H1 (cell line): ENCODE measurements around the gene TNP1. TPM values are rescaled to one million over a fixed set of nuclear protein-coding genes. Genes with fewer than 3 reads are reported as not detected.

Source experiments
- CTCF ChIA-PET: fragments of 300-600 bp; sonication (Branson Sonifier 250); formaldehyde crosslinking; loops from one replicate; lab custom pipeline; 2021; ENCODE audit not compliant: partially characterized antibody; lab: Charles Lee
- POLR2A ChIA-PET: fragments of 300-600 bp; sonication (Branson Sonifier 250); formaldehyde crosslinking; loops from one replicate; lab custom pipeline; 2021; ENCODE audit warnings: inconsistent platforms; ENCODE audit not compliant: partially characterized antibody; lab: Charles Lee
- DNase-seq, 2 experiments: peaks; one replicate each; pipeline versions ENCODE4 v3.0.0 to v3.0.0-alpha.2; 2010 to 2022; ENCODE audit warnings: low spot score in 2 of 2, low read depth in 1 of 2, mixed read lengths in 1 of 2
- FAIRE-seq: peaks from 2 replicates; lab custom pipeline; 2011; peaks lifted over from hg19 to GRCh38; lab: Jason Lieb, UNC
- H2AFZ ChIP-seq: 2 replicates; pipeline ENCODE4 v1.8.1; 2012; ENCODE audit warnings: low read length, inconsistent platforms
- H2AK5ac ChIP-seq: 2 replicates; pipeline ENCODE4 v1.6.1; 2013; ENCODE audit warnings: low read depth, low read length
- H2BK120ac ChIP-seq: replicated peaks from 2 replicates; pipeline ENCODE3; 2013; ENCODE audit warnings: low read depth, low read length, inconsistent platforms
- H2BK12ac ChIP-seq: 2 replicates; pipeline ENCODE4 v1.6.1; 2013; ENCODE audit warnings: low read depth, low read length
- H2BK15ac ChIP-seq: 2 replicates; pipeline ENCODE4 v1.6.1; 2013; ENCODE audit warnings: low read length
- H2BK20ac ChIP-seq: 2 replicates; pipeline ENCODE4 v1.6.1; 2013; ENCODE audit warnings: low read length
- H2BK5ac ChIP-seq: 2 replicates; pipeline ENCODE4 v1.6.1; 2013; ENCODE audit warnings: low read depth, low read length
- H3K14ac ChIP-seq: 2 replicates; pipeline ENCODE4 v1.6.1; 2013; ENCODE audit warnings: inconsistent platforms; ENCODE audit not compliant: insufficient read length
- H3K18ac ChIP-seq: 2 replicates; pipeline ENCODE4 v1.6.1; 2013; ENCODE audit warnings: low read length; ENCODE audit errors: extremely low read depth
- H3K23ac ChIP-seq: 2 replicates; pipeline ENCODE4 v1.6.1; 2013; ENCODE audit warnings: inconsistent platforms; ENCODE audit not compliant: insufficient read length
- H3K23me2 ChIP-seq: 2 replicates; pipeline ENCODE4 v1.6.1; 2013; ENCODE audit warnings: low read depth, low read length
- H3K27ac ChIP-seq: 2 replicates; pipeline ENCODE4 v1.6.1; 2011; ENCODE audit warnings: low read depth, low read length, inconsistent platforms
- H3K27me3 ChIP-seq, 4 experiments: replicated peaks in 1 of 4; 1 replicate in 1 of 4; 2 replicates in 3 of 4; pipeline versions ENCODE4 v1.6.1 to v1.8.1; 2011 to 2013; ENCODE audit warnings: low read length in 3 of 4, mild to moderate bottlenecking in 3 of 4, inconsistent platforms in 2 of 4, mixed read lengths in 2 of 4, moderate library complexity in 1 of 4; ENCODE audit not compliant: control insufficient read depth in 3 of 4, insufficient read depth in 3 of 4; ENCODE audit errors: extremely low read depth in 1 of 4
- H3K36me3 ChIP-seq, 4 experiments: 2 replicates each; pipeline versions ENCODE4 v1.6.1 to v1.8.1; 2011 to 2013; ENCODE audit warnings: mild to moderate bottlenecking in 4 of 4, low read length in 3 of 4, moderate library complexity in 2 of 4, control low read depth in 1 of 4, inconsistent platforms in 1 of 4; ENCODE audit not compliant: insufficient read depth in 4 of 4, control insufficient read depth in 2 of 4
- H3K4ac ChIP-seq: replicated peaks from 2 replicates; pipeline ENCODE3; 2013; ENCODE audit warnings: low read length, low read depth, mixed read lengths, inconsistent platforms; ENCODE audit not compliant: insufficient read length
- H3K4me1 ChIP-seq, 4 experiments: replicated peaks in 1 of 4; 1 replicate in 1 of 4; 2 replicates in 3 of 4; pipeline versions ENCODE4 v1.6.1 to v1.8.1; 2011 to 2013; ENCODE audit warnings: low read length in 3 of 4, inconsistent platforms in 2 of 4, mixed read lengths in 1 of 4; ENCODE audit not compliant: insufficient read depth in 4 of 4, control insufficient read depth in 3 of 4
- H3K4me2 ChIP-seq, 2 experiments: 2 replicates each; pipeline versions ENCODE4 v1.6.1 to v1.8.1; 2011 to 2013; ENCODE audit warnings: low read depth in 2 of 2, low read length in 2 of 2, control low read depth in 1 of 2, inconsistent platforms in 1 of 2, mild to moderate bottlenecking in 1 of 2; ENCODE audit not compliant: insufficient read depth in 1 of 2
- H3K4me3 ChIP-seq, 4 experiments: fragments of 200-600, 300-600 bp in 1 of 4; sonication (generic), shearing (Covaris generic), sonication (Bioruptor Twin) in 1 of 4; 2 replicates each; pipeline versions ENCODE4 v1.5.1 to v1.8.1; 2011 to 2016; ENCODE audit warnings: low read length in 4 of 4, low read depth in 3 of 4, control low read depth in 2 of 4, inconsistent platforms in 2 of 4, mild to moderate bottlenecking in 2 of 4, mixed read lengths in 1 of 4, moderate library complexity in 1 of 4; ENCODE audit not compliant: insufficient read depth in 2 of 4; ENCODE audit errors: extremely low read depth in 1 of 4
- H3K56ac ChIP-seq: replicated peaks from 2 replicates; pipeline ENCODE3; 2013; ENCODE audit warnings: low read depth, mild to moderate bottlenecking, mixed read lengths, low read length, inconsistent platforms; ENCODE audit not compliant: insufficient read length
- H3K79me1 ChIP-seq: 2 replicates; pipeline ENCODE4 v1.6.1; 2013; ENCODE audit warnings: low read depth, low read length, control low read depth
- H3K79me2 ChIP-seq, 2 experiments: 2 replicates each; pipeline versions ENCODE4 v1.6.1 to v1.8.1; 2012 to 2013; ENCODE audit warnings: low read length in 2 of 2, mild to moderate bottlenecking in 2 of 2, inconsistent platforms in 1 of 2; ENCODE audit not compliant: insufficient read depth in 2 of 2, control insufficient read depth in 1 of 2
- H3K9ac ChIP-seq, 4 experiments: replicated peaks in 1 of 4; 1 replicate in 1 of 4; 2 replicates in 3 of 4; pipeline versions ENCODE4 v1.6.1 to v1.8.1; 2011 to 2013; ENCODE audit warnings: low read depth in 3 of 4, low read length in 3 of 4, control low read depth in 2 of 4, mild to moderate bottlenecking in 2 of 4, moderate library complexity in 2 of 4, inconsistent platforms in 1 of 4; ENCODE audit errors: extremely low read depth in 1 of 4
- H3K9me3 ChIP-seq, 2 experiments: 2 replicates each; pipeline versions ENCODE4 v1.6.1 to v1.8.1; 2012 to 2013; ENCODE audit warnings: mild to moderate bottlenecking in 2 of 2, moderate library complexity in 2 of 2, control low read depth in 1 of 2, inconsistent platforms in 1 of 2, low read depth in 1 of 2, low read length in 1 of 2, mixed read lengths in 1 of 2; ENCODE audit not compliant: insufficient read depth in 2 of 2
- H4K20me1 ChIP-seq, 2 experiments: replicated peaks in 1 of 2; 2 replicates each; pipeline versions ENCODE3 to v1.8.1; 2011 to 2013; ENCODE audit warnings: inconsistent platforms in 2 of 2, low read length in 2 of 2, mild to moderate bottlenecking in 1 of 2; ENCODE audit not compliant: insufficient read depth in 2 of 2, control insufficient read depth in 1 of 2
- H4K5ac ChIP-seq: 2 replicates; pipeline ENCODE4 v1.6.1; 2013; ENCODE audit warnings: low read length, low read depth, mixed read lengths, inconsistent platforms; ENCODE audit not compliant: insufficient read length
- H4K8ac ChIP-seq: 2 replicates; pipeline ENCODE4 v1.8.0; 2013; ENCODE audit warnings: mild to moderate bottlenecking, moderate library complexity, low read length, inconsistent platforms; ENCODE audit not compliant: insufficient read depth; ENCODE audit errors: extremely low read depth
- H4K91ac ChIP-seq: replicated peaks from 2 replicates; pipeline ENCODE3; 2013; ENCODE audit warnings: low read length, mixed read lengths, inconsistent platforms; ENCODE audit not compliant: insufficient read length
- GABPA ChIP-seq: IDR thresholded peaks from 2 replicates; pipeline ENCODE4 v1.6.1; 2011; ENCODE audit warnings: mild to moderate bottlenecking, low read length, moderate library complexity, borderline replicate concordance; ENCODE audit not compliant: insufficient read depth
- JUN ChIP-seq: IDR thresholded peaks from 2 replicates; pipeline ENCODE4 v1.6.1; 2011; ENCODE audit warnings: low read depth, mild to moderate bottlenecking, improper control_type of control experiment, low read length
- KDM5A ChIP-seq: fragments of 200-600 bp; IDR thresholded peaks from 2 replicates; pipeline ENCODE4 v1.7.1; 2012; ENCODE audit warnings: mild to moderate bottlenecking, low read length, inconsistent platforms, mixed read lengths
- NANOG ChIP-seq: IDR thresholded peaks from 2 replicates; pipeline ENCODE4 v1.6.1; 2011; ENCODE audit warnings: low read length, low read depth, mild to moderate bottlenecking, inconsistent platforms; ENCODE audit not compliant: insufficient read depth, poor library complexity, severe bottlenecking
- NRF1 ChIP-seq: IDR thresholded peaks from 2 replicates; pipeline ENCODE4 v1.6.1; 2011; ENCODE audit warnings: mild to moderate bottlenecking, low read depth, low read length, improper control_type of control experiment
- SIRT6 ChIP-seq: IDR thresholded peaks from one replicate; pipeline ENCODE4 v1.7.1; 2012; ENCODE audit warnings: low read length, inconsistent platforms
- TAF1 ChIP-seq: IDR thresholded peaks from 2 replicates; pipeline ENCODE4 v1.6.1; 2011; ENCODE audit warnings: mild to moderate bottlenecking, low read depth, low read length
- WGBS, 2 experiments: shearing (Covaris generic) in 1 of 2; methylation state at CpG; one replicate each; pipeline versions ENCODE4 v1.1.6 to v1.1.7; 2013 to 2015; ENCODE audit warnings: low lambda C conversion rate in 2 of 2, mixed read lengths in 2 of 2, inconsistent platforms in 1 of 2, low coverage in 1 of 2, missing lambda C conversion rate in 1 of 2; ENCODE audit not compliant: insufficient replicate concordance in 2 of 2, insufficient coverage in 1 of 2, insufficient read length in 1 of 2; ENCODE audit errors: extremely low coverage in 1 of 2, missing lambda C conversion rate in 1 of 2; 5-methylcytosine and 5-hydroxymethylcytosine counted together
- polyA plus RNA-seq, 7 experiments: library from polyadenylated mRNA; depleted of rRNA in 3 of 7; stranded (reverse) in 5 of 7; unstranded in 2 of 7; fragments of >200 nt in 5 of 7; fragments of 200-250 nt in 2 of 7; gene quantifications; 1 replicate in 5 of 7; 2 replicates in 1 of 7; 4 replicates in 1 of 7; pipeline versions ENCODE4 v1.2.1 to v1.2.3, GENCODE V29; 2011 to 2013; ENCODE audit warnings: missing spikeins in 2 of 7, mixed read lengths in 2 of 7
- total RNA-seq: library from RNA; stranded (reverse); fragmentation: NEBNext Ultra II Directional; extraction: Animal tissue kit (Norgen Biotek cat#: 25700); gene quantifications from 2 replicates; pipeline ENCODE4 v1.2.1, GENCODE V29; 2021
- TF ChIP-seq, protein P1 (sequence below): IDR thresholded peaks from 2 replicates; pipeline ENCODE4 v1.6.1; 2011; ENCODE audit warnings: low read depth, mild to moderate bottlenecking, low read length; ENCODE audit not compliant: insufficient read depth
- TF ChIP-seq, protein P2 (sequence below), 3 experiments: IDR thresholded peaks; 1 replicate in 2 of 3; 2 replicates in 1 of 3; pipeline versions ENCODE4 v1.5.1 to v1.6.1; 2011; ENCODE audit warnings: low read length in 3 of 3, mild to moderate bottlenecking in 3 of 3, inconsistent platforms in 2 of 3, low read depth in 1 of 3, moderate library complexity in 1 of 3; ENCODE audit not compliant: insufficient read depth in 1 of 3; ENCODE audit errors: control extremely low read depth in 1 of 3

Gene TNP1
- total and polyA plus RNA-seq, 2 of the 8 experiments (the other 6 are each of a cell fraction or from before 2014, with no cell fraction given), result not detected

DNA sequence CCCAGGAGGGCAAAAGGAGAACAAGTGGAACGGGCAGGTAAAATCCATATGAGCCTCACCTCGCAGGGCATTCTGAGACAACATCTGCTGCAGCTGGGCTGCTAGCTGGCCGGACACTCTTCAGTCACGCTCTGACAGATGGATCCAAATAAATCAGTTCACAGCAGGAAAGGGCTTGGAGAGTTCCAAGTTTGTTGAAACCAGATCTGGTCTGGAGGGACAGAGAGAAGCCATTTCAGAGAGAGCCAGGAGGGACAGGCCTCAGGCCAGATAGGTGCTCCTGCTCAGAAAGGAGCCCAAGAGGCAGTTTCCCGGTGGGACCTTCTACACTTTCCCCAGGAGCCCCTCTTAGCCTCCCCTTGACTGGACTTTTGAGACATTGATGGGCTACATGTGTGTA, 28.2 kb upstream of the TNP1 start:
- CTCF ChIA-PET, result interaction anchor here (1.3 kb wide), 1 partner anchor 236 kb away, joined by 3 read pairs; no protein-coding TSS in a partner anchor
- Histone ChIP-seq H4K8ac (no peak overlapping the region), H2BK5ac (no peak overlapping the region), H4K5ac (no peak overlapping the region), H3K18ac (no peak overlapping the region), H3K36me3 (no peaks in the 10 kb centered on the region), H3K9ac (no peak overlapping the region), H3K14ac (no peak overlapping the region), H2BK12ac (peak overlapping the region; percentile 18; the same call in 1 of the 2 replicates), H3K56ac (no peak overlapping the region), H2AK5ac (0 out of 2 replicates have a peak overlapping the region, but pooled peaks have one; percentile 32), H3K79me1 (no peaks in the 10 kb centered on the region), H2BK15ac (0 out of 2 replicates have a peak overlapping the region, but pooled peaks have one; percentile 8), H3K4me1 (peaks cover 0 to 5% (median 0%) of the 10 kb centered on the region in 4 experiments; a peak in 1 of 7 replicates), H4K20me1 (no peaks in the 10 kb centered on the region), H4K91ac (peak overlapping the region; percentile 59), H2AFZ (no peak overlapping the region), H3K79me2 (no peaks in the 10 kb centered on the region), H3K27ac (no peak overlapping the region), H3K23ac (no peak overlapping the region), H2BK20ac (peak overlapping the region; percentile 87; the same call in 1 of the 2 replicates), H3K9me3 (peaks cover 0 to 6% of the 10 kb centered on the region in 2 experiments; a peak in 1 of 4 replicates), H3K23me2 (no peaks in the 10 kb centered on the region; the same call in 1 of the 2 replicates), H3K4ac (peak overlapping the region; percentile 15), H3K4me2 (no peak overlapping the region), H3K27me3 (no peaks in the 10 kb centered on the region), H2BK120ac (no peak overlapping the region), H3K4me3 (no peak overlapping the region)
- DNase-seq, result no peak
- POLR2A ChIA-PET, result no interaction called here
- no peak for FAIRE-seq
- 88% methylated on average over 5 of the region's 5 CpGs; no CpG with 5 or more reads in 1 of the 2 experiments for WGBS, 2 experiments
- no peak for TF ChIP-seq GABPA
- no peak for TF ChIP-seq SIRT6
- TF ChIP-seq, protein P1, sequence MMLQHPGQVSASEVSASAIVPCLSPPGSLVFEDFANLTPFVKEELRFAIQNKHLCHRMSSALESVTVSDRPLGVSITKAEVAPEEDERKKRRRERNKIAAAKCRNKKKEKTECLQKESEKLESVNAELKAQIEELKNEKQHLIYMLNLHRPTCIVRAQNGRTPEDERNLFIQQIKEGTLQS, result no peak
- TF ChIP-seq, protein P2, sequence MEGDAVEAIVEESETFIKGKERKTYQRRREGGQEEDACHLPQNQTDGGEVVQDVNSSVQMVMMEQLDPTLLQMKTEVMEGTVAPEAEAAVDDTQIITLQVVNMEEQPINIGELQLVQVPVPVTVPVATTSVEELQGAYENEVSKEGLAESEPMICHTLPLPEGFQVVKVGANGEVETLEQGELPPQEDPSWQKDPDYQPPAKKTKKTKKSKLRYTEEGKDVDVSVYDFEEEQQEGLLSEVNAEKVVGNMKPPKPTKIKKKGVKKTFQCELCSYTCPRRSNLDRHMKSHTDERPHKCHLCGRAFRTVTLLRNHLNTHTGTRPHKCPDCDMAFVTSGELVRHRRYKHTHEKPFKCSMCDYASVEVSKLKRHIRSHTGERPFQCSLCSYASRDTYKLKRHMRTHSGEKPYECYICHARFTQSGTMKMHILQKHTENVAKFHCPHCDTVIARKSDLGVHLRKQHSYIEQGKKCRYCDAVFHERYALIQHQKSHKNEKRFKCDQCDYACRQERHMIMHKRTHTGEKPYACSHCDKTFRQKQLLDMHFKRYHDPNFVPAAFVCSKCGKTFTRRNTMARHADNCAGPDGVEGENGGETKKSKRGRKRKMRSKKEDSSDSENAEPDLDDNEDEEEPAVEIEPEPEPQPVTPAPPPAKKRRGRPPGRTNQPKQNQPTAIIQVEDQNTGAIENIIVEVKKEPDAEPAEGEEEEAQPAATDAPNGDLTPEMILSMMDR (IDR thresholded peaks at IDR 0.05; ENCODE audit: control extremely low read depth in 1 of 3, insufficient read depth in 1 of 3, low read depth in 1 of 3, low read length in 3 of 3), result no peak
- no peak for TF ChIP-seq KDM5A
- TF ChIP-seq TAF1, result no peak
- no peak for TF ChIP-seq NANOG
- TF ChIP-seq JUN, result no peak
- TF ChIP-seq NRF1, result no peak
